GM21528 (cell line): Measurements from ENCODE around the gene HPGDS.
"Not testable (repeated sequence)": the region's sequence is repeated elsewhere in the genome, so short reads cannot be mapped to it uniquely, and the experiment has no call there.

Experiments used
- ATAC-seq: cut with Tn5 transposase; IDR thresholded peaks from one replicate; pipeline ENCODE4 v1.9.1; 2021; ENCODE audit warnings: mild to moderate bottlenecking, moderate library complexity; ENCODE audit not compliant: unreplicated experiment, low FRiP score

The HPGDS gene

GRCh38 chr4:94332983-94333590 is 9.5 kb downstream of the HPGDS start:
- ATAC-seq = no peak

- ATAC-seq = no peak
Observed at GRCh38 chr4:94329933-94330332, 12.7 kb downstream of the HPGDS start.

GRCh38 chr4:94325835-94326234 is 16.8 kb downstream of the HPGDS start:
- ATAC-seq = no peak

DNA sequence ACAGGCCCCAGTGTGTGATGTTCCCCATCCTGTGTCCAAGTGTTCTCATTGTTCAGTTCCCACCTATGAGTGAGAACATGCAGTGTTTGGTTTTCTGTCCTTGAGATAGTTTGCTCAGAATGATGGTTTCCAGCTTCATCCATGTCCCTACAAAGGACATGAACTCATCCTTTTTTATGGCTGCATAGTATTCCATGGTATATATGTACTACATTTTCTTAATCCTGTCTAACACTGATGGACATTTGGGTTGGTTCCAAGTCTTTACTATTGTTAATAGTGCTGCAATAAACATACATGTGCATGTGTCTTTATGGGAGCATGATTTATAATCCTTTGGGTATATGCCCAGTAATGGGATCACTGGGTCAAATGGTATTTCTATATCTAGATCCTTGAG is 22.7 kb downstream of the HPGDS start:
- ATAC-seq = not testable (repeated sequence)

- ATAC-seq = no peak
Observed at GRCh38 chr4:94307231-94307871, 35.3 kb downstream of the HPGDS start.

DNA sequence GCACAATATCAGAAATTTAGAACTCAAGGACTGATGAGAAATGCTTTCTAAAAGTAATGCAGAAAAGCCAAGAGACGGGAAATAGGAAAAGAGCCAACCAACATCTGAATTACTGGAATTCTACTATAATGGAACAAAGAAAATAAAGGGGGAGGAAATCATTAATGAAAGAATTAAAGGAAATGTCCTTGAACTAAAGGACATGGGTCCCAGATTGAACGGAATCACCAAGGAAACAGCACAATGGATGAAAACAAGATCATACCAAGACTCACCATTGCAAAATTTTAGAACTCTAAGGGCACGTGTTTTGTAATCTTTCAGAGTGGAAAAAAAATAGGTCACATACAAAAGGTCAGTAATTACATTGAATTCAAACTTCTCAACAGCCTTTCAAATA is 35.9 kb downstream of the HPGDS start:
- ATAC-seq = no peak

DNA sequence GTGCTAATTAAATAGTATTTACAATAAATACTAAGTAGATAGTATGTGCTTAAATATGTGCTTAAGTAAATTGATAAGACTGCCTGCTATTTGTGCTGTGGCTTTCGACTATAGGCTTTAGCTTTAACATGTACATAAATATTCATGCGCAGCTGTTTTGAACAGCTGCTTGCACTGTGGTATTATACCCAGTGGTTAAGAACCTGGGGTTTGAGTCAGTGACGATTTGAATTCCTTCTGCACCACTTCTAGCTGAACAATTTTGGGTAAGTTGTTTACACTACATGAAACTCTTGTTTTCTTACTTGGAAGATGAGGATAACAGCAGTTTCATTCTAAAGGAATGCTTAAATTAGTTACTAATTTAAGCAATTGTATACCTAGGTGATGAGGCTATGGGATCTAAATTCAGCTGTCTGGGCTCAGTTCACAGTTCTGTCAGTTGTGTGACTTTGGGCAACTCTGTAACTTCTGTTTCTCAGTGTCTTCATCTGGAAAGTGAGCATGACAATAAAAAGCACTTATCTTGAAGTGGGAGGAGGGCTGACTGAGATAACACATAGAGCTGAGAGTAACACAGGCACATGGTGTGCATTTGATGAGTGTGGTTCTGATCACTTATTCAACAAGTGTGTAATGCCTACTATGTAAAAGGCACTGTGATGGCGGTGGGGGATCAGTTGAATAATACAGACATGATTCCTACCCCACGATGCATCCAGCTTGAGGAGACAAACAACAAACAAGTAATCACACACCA is 37.0 kb downstream of the HPGDS start:
- no peak for ATAC-seq

GRCh38 chr4:94304365-94304971 is 38.2 kb downstream of the HPGDS start:
- ATAC-seq = no peak

GRCh38 chr4:94302191-94302590 is 40.4 kb downstream of the HPGDS start:
- ATAC-seq = no peak

DNA sequence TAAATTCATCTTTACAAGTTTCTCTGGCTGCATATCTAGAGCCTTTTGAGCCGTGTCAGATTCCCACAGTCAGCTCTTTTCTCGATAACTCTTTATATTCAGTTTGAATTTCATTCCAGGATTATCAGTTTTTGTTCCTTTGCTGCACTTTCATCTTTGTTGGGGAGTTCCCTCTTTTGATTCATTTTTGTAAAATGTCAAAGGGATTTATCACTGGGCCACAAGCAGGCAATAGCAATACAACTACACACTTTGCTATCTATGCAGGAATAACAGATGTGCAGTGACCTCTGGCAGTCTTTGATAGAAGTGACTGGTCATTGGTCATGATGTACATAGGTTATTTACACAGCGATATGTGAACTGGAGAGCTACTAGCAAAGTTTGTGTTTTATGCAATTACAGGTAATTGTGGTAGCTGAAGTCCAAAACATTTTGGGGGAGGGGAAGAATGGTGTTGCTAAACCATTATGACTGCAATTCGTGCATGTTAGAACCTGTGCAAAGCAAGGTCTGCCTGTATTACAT is 43.8 kb downstream of the HPGDS start:
- no peak for ATAC-seq

DNA sequence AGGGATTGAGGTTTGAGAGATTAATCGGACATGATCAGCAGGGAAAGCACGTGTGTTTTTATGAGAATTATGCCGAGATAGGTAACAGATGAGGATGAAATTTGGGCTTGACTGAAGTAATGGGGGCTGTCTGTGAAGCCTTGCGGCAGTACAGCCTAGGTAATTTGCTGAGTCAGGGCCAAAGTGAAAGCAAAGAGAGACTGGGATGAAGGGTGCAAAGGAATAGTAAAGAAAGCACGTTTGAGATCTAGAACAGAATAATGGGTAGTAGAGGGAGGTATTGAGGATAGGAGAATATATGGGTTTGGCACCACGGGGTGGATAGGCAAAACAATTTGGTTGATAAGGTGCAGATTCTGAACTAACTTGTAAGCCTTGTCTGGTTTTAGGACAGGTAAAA is 47.2 kb downstream of the HPGDS start:
- ATAC-seq = not testable (repeated sequence)

DNA sequence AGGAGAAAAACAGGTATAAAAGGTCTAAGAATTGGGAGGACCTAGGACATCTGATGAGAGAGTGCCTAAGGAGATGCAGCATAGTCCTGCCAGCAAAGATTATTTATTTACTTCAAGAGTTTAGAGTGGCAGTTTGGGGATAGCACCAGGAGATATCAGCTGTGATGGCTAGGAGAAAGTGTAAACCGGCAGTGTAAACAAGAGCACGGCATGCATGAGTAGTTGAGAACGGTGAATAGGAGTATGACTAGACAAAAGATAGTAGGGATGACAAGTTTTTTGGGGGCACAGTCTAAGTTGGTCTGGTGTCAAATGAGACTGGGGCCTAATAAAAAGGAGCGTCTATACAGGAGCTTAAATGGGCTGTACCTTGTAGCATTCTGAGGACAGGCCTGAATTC is 48.7 kb downstream of the HPGDS start:
- ATAC-seq = not testable (repeated sequence)

DNA sequence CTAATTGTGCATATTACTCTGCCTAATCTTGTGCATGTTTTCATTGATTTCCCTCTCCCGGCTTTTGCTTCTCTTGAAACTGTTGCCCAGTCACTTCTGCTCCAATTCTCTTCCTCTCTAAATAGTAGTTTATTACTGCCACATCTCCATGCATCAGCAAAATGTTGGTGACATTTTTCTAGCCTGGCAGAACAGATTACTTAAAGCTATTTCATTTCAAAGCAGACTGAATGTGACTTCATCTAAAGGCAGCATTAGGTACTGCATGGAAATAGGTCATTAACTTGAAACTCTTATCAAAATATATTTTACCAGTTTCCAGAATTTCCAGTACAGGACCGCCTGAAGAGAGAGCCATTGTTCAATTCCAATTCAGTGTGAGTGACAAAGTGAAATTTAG is 52.4 kb downstream of the HPGDS start:
- no peak for ATAC-seq

GRCh38 chr4:94285666-94286065 is 57.0 kb downstream of the HPGDS start:
- no peak for ATAC-seq

DNA sequence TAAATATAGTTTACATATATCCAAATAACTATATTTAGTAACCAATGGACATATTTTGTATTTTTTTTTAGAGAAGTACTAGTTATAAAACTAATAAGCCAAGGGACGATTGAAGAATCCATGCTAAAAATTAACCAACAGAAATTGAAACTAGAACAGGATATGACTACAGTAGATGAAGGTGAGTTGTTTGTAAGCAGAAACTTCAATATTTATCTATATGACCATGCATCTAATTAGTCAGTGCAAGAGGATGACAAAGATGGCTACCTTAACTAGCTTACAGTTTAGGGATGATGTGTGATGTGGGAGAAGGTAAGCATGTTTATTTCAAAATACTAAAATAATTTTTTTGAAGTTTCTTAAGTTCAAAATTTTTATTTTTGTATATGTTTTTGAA is 57.7 kb downstream of the HPGDS start:
- ATAC-seq = no peak

DNA sequence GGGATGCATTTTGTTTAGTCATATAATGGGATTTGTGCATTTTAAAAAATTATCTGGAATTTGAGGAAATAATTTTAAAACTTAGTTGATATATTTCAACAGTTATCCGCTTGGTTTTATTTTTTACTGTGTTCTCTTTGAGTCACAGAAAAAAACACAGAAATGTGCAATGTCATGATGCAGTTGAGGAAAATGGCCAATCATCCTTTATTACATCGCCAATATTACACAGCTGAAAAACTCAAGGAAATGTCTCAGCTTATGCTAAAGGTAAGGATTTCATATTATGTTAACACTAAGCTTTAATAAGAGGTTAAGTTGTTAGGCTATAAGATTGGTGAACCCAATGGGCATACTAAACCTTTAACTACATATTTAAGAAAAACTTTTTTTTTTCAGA is 63.9 kb downstream of the HPGDS start:
- no peak for ATAC-seq

DNA sequence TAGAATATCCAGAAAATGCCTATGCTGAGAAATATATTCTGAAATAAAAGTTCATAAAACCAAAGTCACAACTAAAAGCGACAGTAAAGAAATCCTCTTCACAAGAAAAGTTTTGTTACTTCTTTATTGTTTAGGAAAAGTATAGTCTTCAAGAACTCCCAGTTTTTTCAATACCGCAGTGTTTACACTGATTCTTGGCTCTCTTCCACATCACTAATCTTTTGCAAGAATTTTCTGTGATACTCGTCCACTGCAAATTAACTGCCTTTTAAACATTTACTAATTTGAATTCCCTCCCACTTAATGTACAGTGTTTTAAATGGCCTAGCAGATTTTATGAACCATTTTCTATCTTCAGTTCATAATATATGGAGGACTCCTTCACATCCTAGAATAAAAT is 65.1 kb downstream of the HPGDS start:
- ATAC-seq = no peak

- no peak for ATAC-seq
Observed at GRCh38 chr4:94276204-94276603, 66.4 kb downstream of the HPGDS start.

DNA sequence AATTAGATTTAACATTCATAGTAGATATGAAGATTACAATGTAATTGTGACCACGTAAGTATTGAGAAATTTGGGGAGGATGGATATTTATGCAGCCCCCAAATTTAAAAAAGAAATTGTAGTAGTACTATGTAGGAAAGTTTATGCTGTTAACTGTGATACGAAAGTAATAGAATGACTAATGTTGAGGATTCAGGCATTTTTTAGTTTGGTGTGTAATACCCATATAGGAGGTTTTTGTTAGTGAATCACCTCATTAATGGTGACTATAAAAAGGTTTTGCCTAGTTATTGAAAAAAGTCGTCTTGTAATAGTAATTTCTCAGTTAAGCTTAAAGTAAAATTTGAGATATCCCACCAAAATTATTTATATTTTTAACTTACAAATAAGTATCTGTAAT is 67.7 kb downstream of the HPGDS start:
- no peak for ATAC-seq

GRCh38 chr4:94271248-94271647 is 71.4 kb downstream of the HPGDS start:
- no peak for ATAC-seq

GRCh38 chr4:94267037-94267436 is 75.6 kb downstream of the HPGDS start:
- no peak for ATAC-seq
